HG02588 (cell line): Measurements from ENCODE around the gene TRMT44.
"Not testable (repeated sequence)": the region's sequence is repeated elsewhere in the genome, so short reads cannot be mapped to it uniquely, and the experiment has no call there.

Experiments used
- ATAC-seq: cut with Tn5 transposase; IDR thresholded peaks from one replicate; pipeline ENCODE4 v1.9.1; 2021; ENCODE audit warnings: mild to moderate bottlenecking, moderate library complexity; ENCODE audit not compliant: unreplicated experiment

Gene TRMT44

DNA sequence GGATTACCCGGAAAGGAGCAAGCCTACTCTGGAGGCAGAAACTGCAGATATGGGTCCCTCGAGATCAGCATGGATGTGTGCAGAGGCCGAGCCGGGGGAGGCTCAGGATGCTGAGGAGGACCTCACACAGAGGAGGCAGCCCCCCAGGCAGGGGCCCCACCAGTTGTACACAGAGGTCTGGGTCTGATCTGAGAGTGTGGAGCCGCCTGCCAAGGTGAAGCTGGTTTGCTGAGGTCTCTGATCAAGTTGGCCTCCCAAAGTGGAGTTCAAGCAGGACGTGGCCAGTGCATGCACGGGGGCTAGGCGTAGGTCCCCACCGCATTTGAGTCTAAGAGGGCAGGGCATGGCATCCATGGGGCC is 35.1 kb upstream of the TRMT44 start:
- ATAC-seq, result no peak

DNA sequence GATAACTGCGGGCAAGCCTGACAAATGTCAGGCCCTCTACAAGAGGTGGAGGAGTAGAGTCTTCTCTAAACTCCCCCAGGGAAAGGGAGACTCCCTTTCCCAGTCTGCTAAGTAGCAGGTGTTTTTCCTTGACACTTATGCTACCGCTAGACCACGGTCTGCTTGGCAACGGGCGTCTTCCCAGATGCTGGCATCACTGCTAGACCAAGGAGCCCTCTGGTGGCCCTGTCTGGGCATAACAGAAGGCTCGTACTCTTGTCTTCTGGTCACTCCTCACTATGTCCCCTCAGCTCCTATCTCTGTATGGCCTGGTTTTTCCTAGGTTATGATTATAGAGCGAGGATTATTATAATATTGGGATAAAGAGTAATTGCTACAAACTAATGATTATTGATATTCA is 33.7 kb upstream of the TRMT44 start:
- not testable (repeated sequence) for ATAC-seq

DNA sequence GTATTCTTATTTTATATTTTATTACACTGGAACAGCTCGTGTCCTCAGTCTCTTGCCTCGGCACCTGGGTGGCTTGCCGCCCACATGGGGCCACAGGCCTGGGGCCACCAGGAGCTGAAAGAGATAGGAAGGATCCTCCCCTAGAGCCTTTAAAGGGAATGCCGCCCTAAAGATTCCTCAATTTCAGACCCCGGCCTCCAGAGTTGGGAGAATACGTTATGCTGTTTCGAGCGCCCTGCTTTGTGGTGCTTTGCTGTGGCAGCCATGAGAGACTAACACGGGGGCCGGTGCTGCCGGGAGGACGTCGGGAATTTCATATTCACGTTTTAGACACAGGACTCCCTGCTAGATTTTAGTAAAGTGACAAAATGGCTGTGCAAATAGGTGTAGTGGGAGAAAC is 33.3 kb upstream of the TRMT44 start:
- no peak for ATAC-seq

DNA sequence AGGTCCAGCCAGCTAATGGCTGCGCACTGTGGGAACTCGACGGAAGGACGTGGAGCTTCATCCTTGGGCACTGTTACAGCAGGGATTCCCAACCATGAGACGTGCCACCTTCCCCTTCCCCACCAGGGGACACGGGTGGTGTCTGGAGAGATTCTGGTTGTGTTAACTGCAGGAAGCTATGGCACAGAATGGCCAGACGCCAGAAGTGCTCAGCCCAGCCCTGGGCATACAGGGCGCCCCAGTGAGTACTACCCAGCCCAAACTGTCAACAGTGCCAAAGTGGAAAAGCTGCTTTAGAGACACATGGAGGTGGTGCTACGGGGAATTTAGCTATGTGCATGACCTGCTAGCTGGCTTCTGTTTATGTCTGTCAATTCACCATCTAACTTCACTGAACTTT is 32.8 kb upstream of the TRMT44 start:
- ATAC-seq, result no peak

DNA sequence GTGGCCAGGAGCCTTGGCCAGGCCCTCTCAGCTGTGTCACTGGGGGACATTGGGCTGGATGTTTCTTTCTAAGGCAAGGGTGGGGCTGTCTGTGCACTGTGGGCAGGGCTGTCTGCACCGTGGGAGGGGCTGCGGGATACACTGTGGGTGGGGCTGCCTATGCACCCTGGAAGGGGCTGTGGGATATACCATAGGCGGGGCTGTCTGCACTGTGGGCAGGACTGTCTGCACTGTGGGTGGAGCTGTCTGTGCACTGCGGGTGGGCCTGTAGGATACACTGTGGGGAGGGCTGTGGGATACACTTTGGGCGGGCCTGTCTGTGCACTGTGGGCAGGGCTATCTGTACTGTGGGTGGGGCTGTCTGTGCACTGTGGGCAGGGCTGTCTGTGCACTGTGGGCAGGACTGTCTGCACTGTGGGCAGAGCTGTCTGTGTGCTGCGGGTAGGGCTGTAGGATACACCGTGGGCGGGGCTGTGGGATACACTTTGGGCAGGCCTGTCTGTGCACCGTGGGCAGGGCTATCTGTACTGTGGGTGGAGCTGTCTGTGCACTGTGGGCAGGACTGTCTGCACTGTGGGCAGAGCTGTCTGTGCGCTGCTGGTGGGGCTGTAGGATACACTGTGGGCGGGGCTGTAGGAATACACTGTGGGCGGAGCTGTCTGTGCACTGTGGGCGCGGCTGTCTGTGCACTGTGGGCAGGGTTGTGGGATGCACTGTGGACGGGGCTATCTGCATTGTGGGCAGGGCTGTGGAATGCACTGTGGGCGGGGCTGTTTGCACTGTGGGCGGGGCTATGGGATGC is 31.1 kb upstream of the TRMT44 start:
- no peak for ATAC-seq

DNA sequence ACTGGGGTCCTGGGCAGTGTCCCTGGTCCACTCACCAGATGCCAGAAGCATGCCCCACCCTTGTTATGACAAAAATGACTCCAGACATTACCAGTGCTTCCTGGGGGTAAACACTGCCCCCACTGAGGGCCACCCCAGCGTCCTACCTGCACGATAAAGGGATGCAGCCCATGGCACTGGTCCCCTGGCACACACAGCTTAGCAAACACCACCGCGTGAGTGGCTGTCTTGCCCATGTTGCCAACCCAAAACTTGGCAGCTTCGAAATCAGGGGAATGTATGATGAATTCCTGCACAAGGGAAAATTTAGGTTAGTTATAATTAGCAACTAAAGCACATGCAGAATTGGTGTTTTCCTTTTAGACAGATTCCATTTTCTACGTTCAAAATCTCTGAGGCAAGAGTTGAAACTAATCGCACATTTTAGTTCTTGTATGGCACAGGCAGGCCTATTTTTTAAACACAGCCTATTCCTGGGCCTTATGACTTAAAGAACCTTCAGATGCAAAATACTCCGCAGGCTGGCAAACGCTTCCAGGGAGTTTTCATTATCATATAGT is 30.4 kb upstream of the TRMT44 start:
- no peak for ATAC-seq

DNA sequence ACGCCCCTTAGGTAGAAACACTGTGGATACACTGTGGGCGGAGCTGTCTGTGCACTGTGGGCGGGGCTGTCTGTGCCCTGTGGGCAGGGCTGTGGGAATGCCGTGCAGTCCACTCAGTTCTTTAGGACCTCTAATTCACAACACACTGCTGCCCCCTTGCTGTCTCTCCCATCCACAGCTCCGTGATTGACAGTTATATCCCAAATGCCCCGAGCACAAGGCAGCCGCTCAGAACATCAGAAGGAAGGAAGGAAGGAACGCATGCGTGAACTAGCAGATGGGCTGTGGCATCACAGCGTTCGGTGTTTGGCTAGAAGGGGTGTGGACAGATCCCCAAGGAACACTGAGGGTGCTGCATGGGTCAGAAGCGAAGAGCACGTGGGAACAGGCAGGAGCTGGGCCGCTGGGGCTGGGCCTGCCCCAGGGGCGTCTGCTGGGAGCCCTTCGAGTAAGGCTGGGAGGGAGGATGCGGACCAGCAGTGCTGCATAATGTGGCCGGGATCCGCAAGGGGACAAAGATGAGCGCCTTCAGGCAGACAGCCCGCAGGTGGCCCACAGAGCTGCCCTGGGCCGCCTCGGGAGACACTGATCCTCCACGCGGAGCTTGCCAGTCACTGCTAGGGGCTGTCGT is 29.8 kb upstream of the TRMT44 start:
- no peak for ATAC-seq

DNA sequence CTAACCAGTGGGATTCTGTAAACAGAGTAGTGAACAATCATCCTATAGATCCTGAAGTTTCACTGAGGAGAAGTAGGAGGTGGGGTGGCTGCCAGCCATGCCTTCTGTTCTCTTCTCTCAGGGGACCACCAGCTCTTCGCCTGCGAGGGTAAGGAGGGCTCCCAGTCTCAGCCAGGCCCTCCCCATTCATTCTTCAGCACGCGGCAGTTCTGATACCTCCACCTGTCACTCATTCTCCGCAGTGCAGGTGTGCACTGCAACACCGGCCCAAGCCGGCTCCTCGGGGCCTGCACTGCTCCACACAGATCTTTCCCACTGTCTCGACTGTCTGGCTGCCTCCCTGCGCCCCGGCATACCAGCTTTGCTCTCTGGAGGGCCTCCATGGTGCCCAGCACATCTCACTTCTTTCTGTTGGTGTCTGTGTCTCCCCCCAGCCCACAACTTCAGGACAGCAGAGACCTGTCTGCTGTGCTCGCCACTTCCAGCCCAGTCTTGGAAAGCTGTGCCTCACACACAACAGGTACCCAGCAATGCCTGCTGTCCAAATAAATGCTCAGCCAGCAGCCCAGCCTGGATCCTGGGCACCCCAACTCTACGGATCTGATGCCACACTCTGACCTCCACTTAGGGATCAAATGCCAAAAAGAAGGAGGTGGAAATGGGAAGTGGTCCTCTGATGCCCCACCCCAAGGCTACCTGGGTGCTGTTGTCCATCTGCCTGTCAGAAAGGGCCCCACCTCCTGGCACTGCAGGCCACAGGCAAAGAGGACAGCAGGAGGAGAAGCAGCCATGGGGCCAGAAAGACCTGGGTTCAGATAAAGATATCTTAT is 29.0 kb upstream of the TRMT44 start:
- ATAC-seq, result no peak

DNA sequence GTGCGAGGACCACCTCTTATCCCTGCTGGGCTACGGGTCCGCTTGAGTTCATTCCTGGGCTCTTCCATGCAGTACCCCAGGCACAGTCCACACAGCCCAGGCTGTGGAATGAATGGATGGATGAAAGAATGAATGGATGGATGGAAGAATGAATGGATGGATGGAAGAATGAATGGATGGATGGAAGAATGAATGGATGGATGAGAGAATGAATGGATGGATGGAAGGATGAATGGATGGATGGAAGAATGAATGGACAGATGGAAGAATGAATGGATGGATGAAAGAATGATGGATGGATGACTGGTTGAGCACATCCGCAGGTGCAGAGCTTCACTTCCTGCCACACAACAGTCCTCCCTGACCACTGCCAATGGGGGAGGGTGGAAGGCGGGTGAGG is 28.3 kb upstream of the TRMT44 start:
- no peak for ATAC-seq

DNA sequence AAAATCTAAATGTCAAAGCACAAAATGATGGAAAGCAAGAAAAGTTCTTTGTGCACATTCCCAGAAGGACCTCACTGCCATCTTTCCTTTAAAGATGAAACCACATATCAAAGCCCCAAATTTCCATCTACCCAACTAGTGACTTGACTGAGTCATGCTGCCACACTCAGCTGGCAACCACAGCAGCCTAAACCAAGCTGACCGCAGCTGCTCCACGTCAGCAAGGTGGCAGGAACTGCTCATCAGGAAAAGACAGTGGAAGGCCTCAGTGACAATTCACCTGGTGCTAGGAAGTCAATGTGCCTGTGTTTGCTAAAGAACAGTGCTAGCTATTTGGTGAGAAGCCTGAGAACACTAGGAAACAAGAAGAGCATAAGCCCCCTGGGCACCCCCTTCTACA is 26.2 kb upstream of the TRMT44 start:
- no peak for ATAC-seq

DNA sequence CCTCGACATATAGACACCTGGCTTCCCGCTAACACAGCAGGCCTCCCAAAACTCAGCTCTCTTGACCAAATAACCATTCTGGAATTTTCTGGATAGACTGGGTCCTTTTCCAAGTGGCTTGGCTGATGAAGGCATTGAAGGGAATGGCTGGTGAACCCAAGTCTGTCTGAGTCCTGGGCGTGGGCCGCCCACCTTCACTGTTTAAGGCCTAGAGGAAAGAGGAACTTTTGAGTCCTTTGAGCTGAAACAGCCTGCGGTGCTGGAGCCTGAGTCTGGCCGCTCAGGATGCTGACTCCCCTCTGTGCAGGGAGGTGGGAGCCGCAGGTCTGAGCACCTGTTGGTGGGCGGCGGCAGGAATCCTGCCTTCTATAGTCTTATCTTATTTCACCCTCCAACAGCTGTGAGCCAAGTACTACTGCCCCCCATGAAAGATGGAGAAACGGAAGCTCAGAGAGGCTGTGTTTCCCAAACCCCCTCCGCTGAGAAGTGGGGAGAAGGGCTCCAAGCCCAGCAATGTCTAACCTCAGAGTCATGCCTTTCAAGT is 23.4 kb upstream of the TRMT44 start:
- no peak for ATAC-seq

DNA sequence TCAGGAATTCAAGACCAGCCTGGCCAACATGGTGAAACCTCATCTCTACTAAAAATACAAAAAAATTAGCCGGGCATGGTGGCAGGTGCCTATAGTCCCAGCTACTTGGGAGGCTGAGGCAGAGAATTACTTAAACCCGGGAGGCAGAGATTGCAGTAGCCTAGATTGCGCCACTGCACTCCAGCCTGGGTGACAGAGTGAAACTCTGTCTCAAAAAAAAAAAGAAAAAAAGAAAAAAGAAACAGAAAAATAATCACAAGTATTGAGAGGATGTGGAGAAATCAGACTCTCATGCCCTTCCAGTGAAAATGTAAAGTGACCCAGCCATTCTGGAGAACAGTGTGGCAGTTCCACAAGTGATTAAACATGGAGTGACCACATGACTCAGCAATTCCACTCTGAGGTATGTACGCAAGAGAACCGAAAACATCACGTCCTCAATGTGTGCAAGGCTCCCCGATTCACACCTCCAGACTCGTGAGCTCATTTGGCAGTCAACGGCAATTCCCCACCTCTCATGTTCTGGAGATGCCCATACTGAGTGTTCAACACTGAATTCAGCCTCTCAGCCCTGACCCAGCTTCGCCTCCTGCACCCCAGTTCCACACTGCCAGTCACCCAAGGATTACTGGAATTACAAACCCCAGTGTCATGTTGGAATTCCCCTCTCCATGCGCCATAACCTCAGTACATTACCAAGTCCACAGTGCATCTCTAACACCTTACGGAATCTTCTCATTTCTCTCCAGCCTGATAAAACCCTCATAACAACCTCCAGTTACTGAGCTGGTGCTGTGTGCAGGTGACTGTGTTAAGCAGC is 21.1 kb upstream of the TRMT44 start:
- ATAC-seq, result peak; percentile 81

DNA sequence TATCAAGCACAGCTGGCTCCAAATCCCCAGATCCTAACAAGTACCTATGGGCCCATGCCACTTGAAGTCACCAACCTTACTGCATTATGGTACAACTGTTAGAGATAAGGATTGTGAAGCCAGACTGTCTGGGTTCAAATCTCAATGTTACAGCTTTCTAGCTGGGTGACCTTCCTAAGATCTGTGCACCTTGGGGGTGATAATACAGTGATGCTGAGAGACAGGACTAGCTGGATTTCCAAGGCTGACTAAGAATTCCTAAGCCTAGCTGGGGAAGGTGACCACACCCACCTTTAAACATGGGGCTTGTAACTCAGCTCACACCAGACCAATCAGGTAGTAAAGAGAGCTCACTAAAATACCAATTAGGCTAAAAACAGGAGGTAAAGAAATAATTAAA is 20.4 kb upstream of the TRMT44 start:
- not testable (repeated sequence) for ATAC-seq

DNA sequence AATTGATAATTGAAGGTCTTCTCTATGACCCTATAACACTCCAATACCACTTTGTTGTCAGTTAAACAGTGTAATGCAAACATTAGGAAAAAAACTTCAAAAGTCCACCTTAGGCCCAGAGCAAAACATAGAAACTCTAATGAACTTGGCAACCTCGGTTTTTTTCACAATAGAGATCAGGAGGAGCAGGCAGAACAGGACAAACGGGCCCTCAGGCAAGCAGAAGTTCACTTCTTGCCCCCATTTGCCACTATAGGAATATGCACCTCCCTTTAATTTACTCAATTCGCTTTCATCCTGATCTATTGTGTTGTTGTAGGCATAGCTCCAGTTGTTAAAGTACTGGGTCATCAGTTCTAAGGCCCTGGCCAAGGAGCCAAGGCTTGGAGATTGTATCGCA is 18.2 kb upstream of the TRMT44 start:
- no peak for ATAC-seq

DNA sequence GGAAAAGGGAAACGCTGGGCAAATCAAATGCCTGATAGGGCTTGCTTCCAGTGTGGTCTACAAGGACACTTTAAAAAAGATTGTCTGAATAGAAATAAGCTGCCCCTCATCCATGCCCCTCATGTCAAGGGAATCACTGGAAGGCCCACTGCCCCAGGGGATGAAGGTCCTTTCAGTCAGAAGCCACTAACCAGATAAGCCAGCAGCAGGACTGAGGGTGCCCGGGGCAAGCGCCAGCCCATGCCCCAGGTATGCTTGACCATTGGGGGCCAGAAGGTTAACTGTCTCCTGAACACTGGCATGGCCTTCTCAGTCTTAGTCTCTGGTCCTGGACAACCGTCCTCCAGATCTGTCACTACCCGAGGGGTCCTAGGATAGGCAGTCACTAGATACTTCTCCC is 17.8 kb upstream of the TRMT44 start:
- ATAC-seq, result no peak

DNA sequence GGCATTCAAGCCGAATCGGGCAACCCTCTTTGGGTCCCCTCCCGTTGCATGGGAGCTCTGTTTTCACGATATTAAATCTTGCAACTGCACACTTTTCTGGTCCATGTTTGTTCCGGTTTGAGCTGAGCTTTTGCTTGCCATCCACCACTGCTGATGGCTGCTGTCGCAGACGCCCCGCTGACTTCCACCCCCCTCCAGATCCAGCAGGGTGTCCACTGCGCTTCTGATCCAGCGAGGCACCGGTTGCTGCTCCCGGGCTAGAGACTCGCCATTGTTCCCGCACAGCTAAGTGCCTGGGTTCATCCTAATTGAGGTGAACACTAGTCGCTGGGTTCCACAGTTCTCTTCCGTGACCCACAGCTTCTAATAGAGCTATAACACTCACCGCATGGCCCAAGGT is 13.3 kb upstream of the TRMT44 start:
- ATAC-seq, result no peak

DNA sequence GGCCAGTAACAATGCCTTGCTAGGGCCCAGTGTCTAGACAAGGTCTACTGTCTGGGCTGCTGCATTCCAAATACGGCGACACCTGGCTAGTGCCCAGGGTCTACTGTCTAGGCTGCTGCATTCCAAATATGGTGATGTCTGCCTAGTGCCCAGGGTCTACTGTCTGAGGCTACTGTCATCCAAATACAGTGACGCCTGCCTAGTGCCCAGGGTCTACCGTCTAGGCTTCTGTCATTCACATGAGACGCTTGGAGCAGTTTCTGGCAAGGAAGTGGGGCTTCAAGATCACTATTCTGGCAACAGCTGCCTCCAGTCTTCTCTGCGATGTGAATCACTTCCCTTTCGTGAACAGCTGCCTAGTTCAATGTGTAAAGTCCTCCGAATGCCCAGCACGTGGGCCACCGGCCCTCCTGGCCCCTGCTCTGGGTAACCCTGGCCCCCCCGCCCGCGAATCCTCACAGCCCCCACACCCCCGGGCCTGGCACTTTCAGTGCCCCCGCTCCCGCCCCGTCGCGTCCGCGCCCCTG is 12.8 kb upstream of the TRMT44 start:
- peak; percentile 46 for ATAC-seq

DNA sequence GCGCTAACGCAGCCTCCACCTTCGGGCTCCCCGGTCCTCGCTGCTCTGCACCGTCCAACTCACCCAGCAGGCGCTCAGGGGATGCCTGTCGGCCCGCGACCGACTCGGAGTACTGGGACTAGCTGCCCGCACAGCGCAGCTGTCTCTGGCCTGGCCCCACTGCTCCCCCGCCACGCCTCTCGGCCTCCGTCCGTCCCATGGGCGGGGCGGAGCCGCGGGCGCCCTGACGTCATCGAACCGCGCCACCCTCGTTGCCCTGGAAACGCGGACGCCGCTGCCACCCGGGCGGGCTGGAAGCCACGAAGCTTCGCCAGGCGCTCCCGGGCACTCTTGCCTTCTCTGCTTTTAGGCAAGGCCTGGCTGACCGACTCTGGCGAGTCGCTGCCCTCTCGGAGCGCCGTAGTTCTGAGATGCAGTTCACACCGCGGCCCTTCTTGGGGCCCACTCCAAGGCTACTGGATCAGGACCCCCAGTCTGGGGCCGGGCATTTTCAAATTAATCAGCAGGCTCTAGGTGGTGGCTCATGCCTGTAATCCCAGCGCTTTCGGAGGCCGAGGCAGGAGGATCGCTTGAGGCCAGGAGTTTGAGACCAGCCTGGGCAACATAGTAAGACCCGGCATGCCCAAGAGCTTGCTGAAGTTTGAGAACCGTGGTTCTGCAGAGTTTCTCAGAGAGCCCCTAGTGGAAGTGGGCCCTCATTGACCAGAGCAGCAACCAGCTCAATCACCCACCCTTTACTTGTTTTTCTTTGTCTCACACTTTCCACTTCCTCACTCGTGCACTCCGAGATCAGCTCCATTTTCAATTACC is 12.1 kb upstream of the TRMT44 start:
- ATAC-seq, result peak; percentile 95

DNA sequence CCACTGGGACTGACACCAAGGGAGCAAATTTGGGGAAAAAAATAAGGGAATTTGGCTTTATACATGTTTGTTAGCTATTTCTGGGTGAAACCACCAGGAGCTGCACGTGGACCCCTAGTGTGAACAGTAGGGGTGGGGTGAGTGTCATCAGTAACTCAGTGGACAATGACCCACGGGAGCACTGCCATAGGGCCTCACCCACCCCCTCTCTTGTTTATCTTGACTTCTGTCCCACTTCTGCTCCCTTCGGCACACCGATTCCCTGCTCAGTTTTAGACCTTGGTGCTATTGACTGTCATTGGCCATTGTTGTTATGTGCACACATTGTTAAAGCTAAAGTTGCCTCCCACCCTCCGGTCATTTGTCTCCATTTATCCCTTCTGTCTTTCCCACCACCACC is 9.0 kb upstream of the TRMT44 start:
- no peak for ATAC-seq
